HepG2 (cell line): ENCODE measurements around the gene UBE2J1. TPM values are rescaled to one million over a fixed set of nuclear protein-coding genes. Genes with fewer than 3 reads are reported as not detected.

ENCODE experiments used
- RFX3 ChIP-seq: IDR thresholded peaks from 2 replicates; pipeline ENCODE4 v1.6.1; 2016; ENCODE audit warnings: missing biosample characterization, missing genetic modification reagents
- ZNF777 ChIP-seq: sonication (generic); formaldehyde crosslinking; IDR thresholded peaks from 2 replicates; pipeline ENCODE4 v1.4.0; 2020; ENCODE audit warnings: missing genetic modification reagents
- polyA plus RNA-seq, 8 experiments: library from polyadenylated mRNA; depleted of rRNA in 3 of 8; stranded (reverse) in 7 of 8; unstranded in 1 of 8; fragments of >200 nt; fragmentation: Illumina TruSeq in 4 of 8; extraction: Trizol in 4 of 8; gene quantifications; 2 replicates each; pipeline versions ENCODE4 v1.2.1 to v1.2.3, GENCODE V29; 2011 to 2016; ENCODE audit warnings: low read depth in 4 of 8, missing spikeins in 1 of 8, mixed read lengths in 1 of 8; ENCODE audit not compliant: insufficient read depth in 1 of 8
- total RNA-seq, 5 experiments: library from RNA; depleted of rRNA; stranded (reverse); fragments of >200 nt; fragmentation: Illumina TruSeq; extraction: Trizol; gene quantifications; 2 replicates each; pipeline ENCODE4 v1.2.3, GENCODE V29; 2016; ENCODE audit warnings: low read depth in 1 of 5
- TF ChIP-seq, protein P1 (sequence below): IDR thresholded peaks from 2 replicates; pipeline ENCODE4 v1.6.1; 2016; ENCODE audit warnings: low read depth, missing genetic modification reagents, missing compliant biosample characterization
- TF ChIP-seq, protein P2 (sequence below), 2 experiments: fragments of 450-650 bp in 1 of 2; sonication (generic) in 1 of 2; formaldehyde crosslinking; IDR thresholded peaks; 2 replicates each; pipeline versions ENCODE4 v1.5.0 to v1.8.0; 2020 to 2022; ENCODE audit warnings: mild to moderate bottlenecking in 1 of 2, missing genetic modification reagents in 1 of 2
- TF ChIP-seq, protein P3 (sequence below): sonication (generic); formaldehyde crosslinking; IDR thresholded peaks from 2 replicates; pipeline ENCODE4 v1.5.0; 2020; ENCODE audit warnings: mild to moderate bottlenecking, missing genetic modification reagents, moderate library complexity
- TF ChIP-seq, protein P4 (sequence below): sonication (generic); formaldehyde crosslinking; IDR thresholded peaks from 2 replicates; pipeline ENCODE4 v1.5.0; 2020; ENCODE audit warnings: missing genetic modification reagents

The UBE2J1 gene
- total and polyA plus RNA-seq, 2 of the 13 experiments (the other 11 are each of a cell fraction or from before 2014, with no cell fraction given) = 19.3 to 24.6 TPM

DNA sequence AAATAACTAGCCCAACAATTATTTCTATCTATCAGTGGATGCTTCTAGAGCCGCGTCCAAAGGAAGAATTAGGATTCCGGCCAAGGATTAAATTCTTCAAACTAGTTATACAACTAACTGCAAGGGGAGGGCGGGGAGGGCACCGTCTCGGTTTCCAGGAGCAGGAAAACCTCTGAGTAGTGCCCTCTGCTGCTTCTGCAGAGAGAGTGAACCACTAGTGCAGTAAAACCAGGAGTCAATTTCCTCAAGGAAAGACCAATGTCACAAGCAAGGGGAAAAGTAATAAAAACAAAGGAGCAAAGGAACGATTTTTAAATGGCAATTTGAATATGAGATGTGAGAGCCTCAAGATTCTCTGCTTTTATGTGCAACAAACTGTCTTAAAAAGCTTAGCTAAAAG, 16.5 kb upstream of the UBE2J1 start (continued):
- TF ChIP-seq, protein P1, sequence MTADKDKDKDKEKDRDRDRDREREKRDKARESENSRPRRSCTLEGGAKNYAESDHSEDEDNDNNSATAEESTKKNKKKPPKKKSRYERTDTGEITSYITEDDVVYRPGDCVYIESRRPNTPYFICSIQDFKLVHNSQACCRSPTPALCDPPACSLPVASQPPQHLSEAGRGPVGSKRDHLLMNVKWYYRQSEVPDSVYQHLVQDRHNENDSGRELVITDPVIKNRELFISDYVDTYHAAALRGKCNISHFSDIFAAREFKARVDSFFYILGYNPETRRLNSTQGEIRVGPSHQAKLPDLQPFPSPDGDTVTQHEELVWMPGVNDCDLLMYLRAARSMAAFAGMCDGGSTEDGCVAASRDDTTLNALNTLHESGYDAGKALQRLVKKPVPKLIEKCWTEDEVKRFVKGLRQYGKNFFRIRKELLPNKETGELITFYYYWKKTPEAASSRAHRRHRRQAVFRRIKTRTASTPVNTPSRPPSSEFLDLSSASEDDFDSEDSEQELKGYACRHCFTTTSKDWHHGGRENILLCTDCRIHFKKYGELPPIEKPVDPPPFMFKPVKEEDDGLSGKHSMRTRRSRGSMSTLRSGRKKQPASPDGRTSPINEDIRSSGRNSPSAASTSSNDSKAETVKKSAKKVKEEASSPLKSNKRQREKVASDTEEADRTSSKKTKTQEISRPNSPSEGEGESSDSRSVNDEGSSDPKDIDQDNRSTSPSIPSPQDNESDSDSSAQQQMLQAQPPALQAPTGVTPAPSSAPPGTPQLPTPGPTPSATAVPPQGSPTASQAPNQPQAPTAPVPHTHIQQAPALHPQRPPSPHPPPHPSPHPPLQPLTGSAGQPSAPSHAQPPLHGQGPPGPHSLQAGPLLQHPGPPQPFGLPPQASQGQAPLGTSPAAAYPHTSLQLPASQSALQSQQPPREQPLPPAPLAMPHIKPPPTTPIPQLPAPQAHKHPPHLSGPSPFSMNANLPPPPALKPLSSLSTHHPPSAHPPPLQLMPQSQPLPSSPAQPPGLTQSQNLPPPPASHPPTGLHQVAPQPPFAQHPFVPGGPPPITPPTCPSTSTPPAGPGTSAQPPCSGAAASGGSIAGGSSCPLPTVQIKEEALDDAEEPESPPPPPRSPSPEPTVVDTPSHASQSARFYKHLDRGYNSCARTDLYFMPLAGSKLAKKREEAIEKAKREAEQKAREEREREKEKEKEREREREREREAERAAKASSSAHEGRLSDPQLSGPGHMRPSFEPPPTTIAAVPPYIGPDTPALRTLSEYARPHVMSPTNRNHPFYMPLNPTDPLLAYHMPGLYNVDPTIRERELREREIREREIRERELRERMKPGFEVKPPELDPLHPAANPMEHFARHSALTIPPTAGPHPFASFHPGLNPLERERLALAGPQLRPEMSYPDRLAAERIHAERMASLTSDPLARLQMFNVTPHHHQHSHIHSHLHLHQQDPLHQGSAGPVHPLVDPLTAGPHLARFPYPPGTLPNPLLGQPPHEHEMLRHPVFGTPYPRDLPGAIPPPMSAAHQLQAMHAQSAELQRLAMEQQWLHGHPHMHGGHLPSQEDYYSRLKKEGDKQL (CRISPR knock-in tag) = no peak
- TF ChIP-seq ZNF777 (CRISPR knock-in tag) = no peak
- TF ChIP-seq, protein P2, sequence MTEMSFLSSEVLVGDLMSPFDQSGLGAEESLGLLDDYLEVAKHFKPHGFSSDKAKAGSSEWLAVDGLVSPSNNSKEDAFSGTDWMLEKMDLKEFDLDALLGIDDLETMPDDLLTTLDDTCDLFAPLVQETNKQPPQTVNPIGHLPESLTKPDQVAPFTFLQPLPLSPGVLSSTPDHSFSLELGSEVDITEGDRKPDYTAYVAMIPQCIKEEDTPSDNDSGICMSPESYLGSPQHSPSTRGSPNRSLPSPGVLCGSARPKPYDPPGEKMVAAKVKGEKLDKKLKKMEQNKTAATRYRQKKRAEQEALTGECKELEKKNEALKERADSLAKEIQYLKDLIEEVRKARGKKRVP (CRISPR knock-in tag; IDR thresholded peaks at IDR 0.05) = no peak
- TF ChIP-seq RFX3 (CRISPR knock-in tag) = no peak
- TF ChIP-seq, protein P3, sequence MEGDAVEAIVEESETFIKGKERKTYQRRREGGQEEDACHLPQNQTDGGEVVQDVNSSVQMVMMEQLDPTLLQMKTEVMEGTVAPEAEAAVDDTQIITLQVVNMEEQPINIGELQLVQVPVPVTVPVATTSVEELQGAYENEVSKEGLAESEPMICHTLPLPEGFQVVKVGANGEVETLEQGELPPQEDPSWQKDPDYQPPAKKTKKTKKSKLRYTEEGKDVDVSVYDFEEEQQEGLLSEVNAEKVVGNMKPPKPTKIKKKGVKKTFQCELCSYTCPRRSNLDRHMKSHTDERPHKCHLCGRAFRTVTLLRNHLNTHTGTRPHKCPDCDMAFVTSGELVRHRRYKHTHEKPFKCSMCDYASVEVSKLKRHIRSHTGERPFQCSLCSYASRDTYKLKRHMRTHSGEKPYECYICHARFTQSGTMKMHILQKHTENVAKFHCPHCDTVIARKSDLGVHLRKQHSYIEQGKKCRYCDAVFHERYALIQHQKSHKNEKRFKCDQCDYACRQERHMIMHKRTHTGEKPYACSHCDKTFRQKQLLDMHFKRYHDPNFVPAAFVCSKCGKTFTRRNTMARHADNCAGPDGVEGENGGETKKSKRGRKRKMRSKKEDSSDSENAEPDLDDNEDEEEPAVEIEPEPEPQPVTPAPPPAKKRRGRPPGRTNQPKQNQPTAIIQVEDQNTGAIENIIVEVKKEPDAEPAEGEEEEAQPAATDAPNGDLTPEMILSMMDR (CRISPR knock-in tag) = peak; percentile 46
- TF ChIP-seq, protein P4, sequence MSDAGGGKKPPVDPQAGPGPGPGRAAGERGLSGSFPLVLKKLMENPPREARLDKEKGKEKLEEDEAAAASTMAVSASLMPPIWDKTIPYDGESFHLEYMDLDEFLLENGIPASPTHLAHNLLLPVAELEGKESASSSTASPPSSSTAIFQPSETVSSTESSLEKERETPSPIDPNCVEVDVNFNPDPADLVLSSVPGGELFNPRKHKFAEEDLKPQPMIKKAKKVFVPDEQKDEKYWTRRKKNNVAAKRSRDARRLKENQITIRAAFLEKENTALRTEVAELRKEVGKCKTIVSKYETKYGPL (CRISPR knock-in tag) = peak; percentile 50; the same call in 1 of the 2 replicates
